Stimulated activated CD8-positive, alpha-beta memory T cell treated with anti-CD3 and anti-CD28 coated beads, Interleukin-12 subunit alpha, Interleukin-12 subunit beta, amount 100 ng/mL, for 24 hours (primary cell): ENCODE data around the gene NACA.
"Not testable (repeated sequence)": the region's sequence is repeated elsewhere in the genome, so short reads cannot be mapped to it uniquely, and the experiment has no call there.

Source experiments
- DNase-seq: peaks from one replicate; pipeline ENCODE4 v3.0.0-alpha.2; 2020; ENCODE audit errors: extremely low read depth

NACA gene

GRCh38 chr12:56724972-56725722 is at the start of gene NACA:
Gene NACA, minus strand, starts transcription at chr12:56725299. Its CDS starts 778 bp downstream, at chr12:56724521.
- peak; percentile 99 for DNase-seq

- no peak for DNase-seq
These were observed 48.0 kb upstream of the NACA start for GRCh38 chr12:56773113-56773512.

- DNase-seq, result no peak
These were observed 47.5 kb upstream of the NACA start for GRCh38 chr12:56772625-56773024.

DNA sequence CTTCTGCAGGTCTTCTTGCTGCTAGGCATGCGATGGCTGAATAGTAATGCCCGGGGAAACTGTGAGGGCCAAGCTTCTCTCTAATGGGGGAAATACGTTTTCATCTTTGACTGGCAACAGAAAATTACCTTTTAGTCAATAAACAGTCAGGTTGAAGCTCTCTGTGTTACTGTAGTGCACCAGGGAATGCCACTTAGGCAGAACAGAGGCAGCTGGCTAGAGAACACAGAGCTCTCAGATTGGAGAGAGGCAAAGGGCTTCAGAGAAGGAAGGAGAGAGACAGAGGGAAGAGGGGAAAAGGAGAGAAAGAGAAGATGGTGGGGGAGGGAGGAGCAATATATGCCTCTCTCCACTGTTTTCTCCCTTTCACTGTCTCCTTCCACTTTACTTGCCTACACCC is 44.8 kb upstream of the NACA start:
- no peak for DNase-seq

- DNase-seq, result no peak
These were observed 43.3 kb upstream of the NACA start for GRCh38 chr12:56768424-56768823.

DNA sequence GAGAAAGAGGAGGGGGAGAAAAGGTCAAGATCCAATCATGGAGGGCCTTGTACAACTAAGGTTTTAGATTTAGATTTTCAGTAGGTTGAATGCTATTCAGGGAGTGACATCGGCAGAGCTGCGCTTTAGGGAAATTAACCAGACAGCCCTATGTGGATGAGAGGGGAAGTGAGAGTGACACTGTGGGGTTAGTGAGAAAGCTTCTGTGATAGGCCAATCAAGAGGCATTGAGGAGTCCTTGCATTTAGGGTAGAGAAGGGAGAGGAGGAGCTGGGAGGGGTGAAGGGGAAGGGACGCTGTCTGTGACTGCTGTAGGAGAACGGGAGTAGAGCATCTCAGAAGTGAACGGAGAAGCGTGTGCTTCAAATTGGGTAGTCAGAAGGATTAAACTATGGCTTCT is 41.4 kb upstream of the NACA start:
- no peak for DNase-seq

DNA sequence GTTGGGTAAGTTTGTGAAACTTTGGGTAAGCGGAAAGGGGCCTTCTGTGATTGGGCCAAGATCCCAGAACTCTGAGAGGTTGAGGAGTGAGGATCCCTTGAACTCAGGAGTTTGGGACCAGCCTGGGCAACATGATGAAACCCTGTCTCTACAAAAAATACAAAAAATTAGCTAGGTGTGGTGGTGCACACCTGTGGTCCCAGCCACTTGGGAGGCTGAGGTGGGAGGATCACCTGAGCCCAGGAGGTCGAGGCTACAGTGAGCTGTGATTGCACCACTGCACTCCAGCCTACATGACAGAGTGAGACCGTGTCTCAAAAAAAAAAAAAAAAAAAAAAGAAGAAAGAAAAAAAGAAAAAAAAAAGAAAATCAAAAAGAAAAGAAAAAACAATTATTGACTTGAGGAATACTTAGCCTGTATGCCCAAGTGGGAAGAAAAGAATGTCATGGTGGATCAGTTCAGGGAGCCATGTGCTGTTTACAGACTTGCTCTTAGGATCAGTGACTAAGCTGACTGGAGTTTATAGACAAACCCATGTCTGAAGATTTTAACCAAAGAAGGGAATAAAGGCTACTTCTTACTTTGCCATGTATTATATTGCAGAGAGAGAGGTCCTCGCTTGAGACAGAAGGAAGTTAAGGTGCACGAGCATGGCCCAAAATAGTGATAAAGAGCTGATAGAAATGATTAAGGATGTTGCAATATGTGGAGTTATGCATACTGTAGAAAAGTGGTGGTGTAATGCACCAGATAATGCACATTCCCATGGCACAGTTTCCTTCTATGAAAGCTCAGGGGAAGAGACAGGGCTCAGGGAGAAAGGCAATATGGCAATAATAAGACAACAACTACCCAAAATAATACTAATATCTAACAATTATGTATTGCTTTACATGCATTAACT is 38.9 kb upstream of the NACA start:
- no peak for DNase-seq

- DNase-seq, result no peak
These were observed 36.7 kb upstream of the NACA start for GRCh38 chr12:56761812-56762211.

DNA sequence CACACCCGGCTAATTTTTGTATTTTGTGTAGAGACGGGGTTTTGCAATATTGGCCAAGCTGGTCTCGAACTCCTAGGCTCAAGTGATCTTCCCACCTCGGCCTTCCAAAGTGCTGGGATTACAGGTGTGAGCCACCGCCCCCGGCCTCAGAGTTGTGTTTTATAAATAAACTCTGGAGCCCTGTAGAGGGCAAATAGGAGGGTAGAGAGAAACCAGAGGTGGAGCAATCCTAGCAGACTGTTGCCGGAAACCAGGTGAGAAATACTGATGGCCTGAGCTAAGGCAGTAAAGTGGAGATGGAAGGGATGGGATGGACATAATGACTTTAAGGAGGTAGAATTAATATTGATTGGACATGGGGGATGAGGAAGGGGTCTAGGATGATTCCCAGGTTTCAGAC is 35.4 kb upstream of the NACA start:
- no peak for DNase-seq

DNA sequence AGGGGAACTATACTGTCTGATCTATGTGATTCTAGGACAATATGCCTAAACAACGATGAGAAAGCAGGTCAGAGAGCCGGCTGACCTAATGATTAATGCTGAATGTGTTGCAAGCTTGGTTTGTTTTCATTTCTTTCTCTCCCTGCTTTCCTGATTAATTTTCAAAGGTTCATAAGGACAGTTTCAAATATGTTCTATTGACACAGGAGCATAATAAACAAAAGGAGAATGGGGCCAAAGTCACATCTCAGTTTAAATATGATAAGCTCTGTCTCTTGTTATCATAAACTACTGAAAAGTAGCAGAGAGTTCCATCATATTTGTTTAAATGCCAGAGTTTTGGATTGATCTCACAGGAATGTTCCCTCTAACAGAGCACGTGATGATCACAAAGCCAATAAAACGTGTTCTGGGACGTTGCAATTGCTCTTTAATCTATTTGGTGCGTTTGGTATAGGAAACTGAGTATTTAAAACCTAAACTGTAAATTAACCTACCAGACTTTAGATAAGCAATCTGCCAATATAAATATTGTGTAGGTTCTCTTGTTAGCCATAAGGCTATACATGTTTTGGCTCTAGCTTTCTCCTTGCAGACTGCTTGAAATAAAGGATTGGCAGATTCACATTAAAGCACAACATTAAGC is 34.3 kb upstream of the NACA start:
- DNase-seq, result no peak

- no peak for DNase-seq
These were observed 33.7 kb upstream of the NACA start for GRCh38 chr12:56758728-56759262.

DNA sequence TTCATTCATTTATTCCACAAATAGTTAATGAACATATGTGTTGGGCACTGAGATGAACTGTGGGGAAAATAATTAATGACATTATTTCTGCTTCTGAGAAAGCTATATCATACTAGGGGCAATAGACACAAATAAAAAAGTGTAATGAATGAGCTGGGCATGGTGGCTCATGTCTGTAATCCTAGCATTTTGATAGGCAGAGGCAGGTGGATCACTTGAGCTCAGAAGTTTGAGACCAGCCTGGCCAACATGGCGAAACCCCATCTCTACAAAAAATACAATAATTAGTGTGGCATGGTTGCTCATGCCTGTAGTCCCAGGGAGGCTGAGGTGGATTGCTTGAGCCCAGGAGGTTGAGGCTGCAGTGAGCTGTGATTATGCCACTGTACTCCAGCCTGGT is 32.9 kb upstream of the NACA start:
- DNase-seq, result not testable (repeated sequence)

DNA sequence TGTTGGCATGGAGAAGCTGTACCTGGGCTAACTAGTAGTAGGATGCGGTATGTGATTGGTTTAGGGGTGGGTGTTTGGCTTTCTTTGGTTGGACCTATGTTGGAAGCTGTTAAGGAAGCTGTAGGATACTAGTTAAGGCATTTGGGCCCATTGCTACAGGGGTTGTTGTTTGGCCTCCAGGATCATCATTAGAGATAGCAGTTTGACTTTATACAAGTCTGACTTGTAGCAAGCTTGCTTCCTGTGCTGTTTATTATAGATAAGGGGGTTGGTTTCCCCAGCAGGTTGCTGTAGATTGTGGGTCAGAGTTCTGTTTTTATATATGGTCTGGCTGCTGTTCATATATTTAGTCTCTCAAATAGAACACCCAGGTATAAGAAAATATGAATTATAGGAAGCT is 28.5 kb upstream of the NACA start:
- DNase-seq, result no peak

DNA sequence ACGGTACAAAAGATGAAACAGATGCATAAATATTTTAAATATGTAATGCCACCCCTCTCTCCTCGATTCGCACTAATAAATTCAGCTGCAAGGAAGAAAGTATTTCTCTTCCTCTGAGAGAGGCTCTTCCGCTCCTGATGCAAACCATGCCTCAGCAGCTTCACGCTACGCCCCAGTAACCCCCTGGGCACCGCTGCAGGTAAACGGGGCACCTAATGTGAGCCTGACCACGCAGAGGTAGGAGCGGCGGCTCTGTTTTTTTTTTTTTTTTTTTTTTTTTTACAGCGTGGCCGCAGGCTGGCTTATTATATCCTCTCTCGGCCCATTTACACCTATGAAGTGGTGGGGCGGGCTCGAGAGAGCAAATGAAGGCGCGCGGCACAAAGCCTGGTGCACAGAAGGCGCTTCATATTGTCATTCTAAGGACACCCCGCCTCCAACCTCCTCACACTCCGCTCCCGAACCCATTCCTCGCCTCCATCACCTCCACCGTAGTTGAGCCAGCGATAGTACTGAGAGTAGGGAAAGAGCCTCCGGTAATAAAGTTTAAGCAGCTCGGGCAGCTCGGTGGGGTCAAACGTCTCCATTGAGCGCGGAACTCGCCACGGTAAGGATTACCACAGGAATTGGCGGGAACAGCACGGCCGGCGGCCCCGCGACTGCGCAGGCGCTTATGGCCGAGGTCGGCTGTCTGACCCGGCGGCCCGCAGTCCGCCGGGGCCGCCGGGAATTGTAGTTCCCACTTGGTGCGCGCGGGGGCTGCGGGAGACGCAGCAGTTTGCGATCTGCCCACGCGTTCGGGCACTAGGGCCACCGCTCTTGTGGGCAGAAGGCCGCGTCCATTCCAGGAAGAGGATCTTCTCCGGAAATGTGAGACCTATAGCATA is 26.9 kb upstream of the NACA start, which contains the start of gene PRIM1:
Gene PRIM1 (minus strand): TSS at position 612 of the 887 bp plus-strand sequence. CDS start 25 bp downstream, at position 587.
- peak; percentile 72 for DNase-seq

GRCh38 chr12:56750596-56750995 is 25.5 kb upstream of the NACA start:
- not testable (repeated sequence) for DNase-seq

- DNase-seq, result no peak
These were observed 24.8 kb upstream of the NACA start for GRCh38 chr12:56749853-56750252.

- DNase-seq, result no peak
These were observed 24.3 kb upstream of the NACA start for GRCh38 chr12:56749359-56749758.

GRCh38 chr12:56728139-56728861 is 3.2 kb upstream of the NACA start:
- no peak for DNase-seq

DNA sequence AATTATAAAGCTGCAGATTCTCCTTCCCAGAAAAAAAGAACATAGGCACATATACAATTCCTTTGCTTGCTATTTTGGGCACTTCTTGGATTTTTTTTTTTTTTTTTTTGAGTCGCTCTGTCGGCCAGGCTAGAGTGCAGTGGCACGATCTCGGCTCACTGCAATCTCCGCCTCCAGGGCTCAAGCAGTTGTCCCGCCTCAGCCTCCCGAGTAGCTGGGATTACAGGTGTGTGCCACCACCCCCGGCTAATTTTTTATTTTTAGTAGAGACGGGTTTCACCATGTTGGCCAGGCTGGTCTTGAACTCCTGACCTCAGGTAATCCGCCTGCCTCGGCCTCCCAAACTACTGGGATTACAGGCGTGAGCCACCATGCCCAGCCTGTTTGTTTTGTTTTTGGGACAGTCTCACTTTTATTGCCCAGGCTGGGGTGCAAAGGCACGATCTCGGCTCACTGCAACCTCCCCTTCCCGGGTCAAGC is 1.1 kb upstream of the NACA start:
- not testable (repeated sequence) for DNase-seq

- DNase-seq, result no peak
These were observed 614 bp upstream of the NACA start for GRCh38 chr12:56725723-56726102.

- no peak for DNase-seq
These were observed 463 bp downstream of the NACA start for GRCh38 chr12:56724701-56724971.
